MM.1S (cell line): Measurements from ENCODE around the gene TBX18.

Experiments used
- CTCF ChIP-seq: fragments of 300-600 bp; sonication (generic); IDR thresholded peaks from 2 replicates; pipeline ENCODE4 v1.5.1; 2016; ENCODE audit warnings: antibody characterized with exemption, low read length, mixed read lengths
- EZH2 ChIP-seq: fragments of 300-600 bp; sonication (generic); optimal IDR thresholded peaks from 2 replicates; pipeline ENCODE3; 2017; ENCODE audit warnings: low read depth, mild to moderate bottlenecking, antibody characterized with exemption, low read length, mixed read lengths
- EZH2phosphoT487 ChIP-seq: fragments of 300-600 bp; sonication (generic); IDR thresholded peaks from 2 replicates; pipeline ENCODE4 v1.6.1; 2018; ENCODE audit warnings: antibody characterized with exemption, low read length

- TF ChIP-seq CTCF (no peak), EZH2phosphoT487 (no peak), EZH2 (no peak)
Measured at GRCh38 chr6:84719152-84719551, 45.2 kb downstream of the TBX18 start.
